ENCODE results near the gene AURKB. TPM values are rescaled to one million over a fixed set of nuclear protein-coding genes. Genes with fewer than 3 reads are reported as not detected.
A peak's percentile ranks its signal among the peaks of the same experiment; 100 is the strongest.

Gene AURKB
- total and polyA plus RNA-seq, 7 experiments from 2014 or later, result 1.1 to 97.7 (median 1.3) TPM; not detected in 2

GRCh38 chr17:8176998-8177731 lies 33.2 kb downstream of the AURKB start:
- ChIA-PET CTCF (interaction anchor here (1.0 to 1.4 kb wide), 2 partner anchors 16 to 104 kb away, joined by 3 read pairs; no protein-coding TSS in a partner anchor), POLR2A (interaction anchor here (0.6 to 25.9 kb wide), 13 partner anchors 9 to 1040 kb away, joined by 3 to 820 read pairs (median 8); partner anchors contain the start of genes BORCS6, CTC1, HES7 and PER1)
- no peaks in the 10 kb centered on the region for H3K36me3 ChIP-seq (ENCODE audit: control insufficient read depth in 2 of 3, insufficient read depth in 3 of 3, low read length in 3 of 3)
- Mint-ChIP-seq H3K4me3 (peak overlapping the region; percentile 86 to 96 (median 92)), H3K4me1 (peaks cover 31 to 61% (median 58%) of the 10 kb centered on the region in 7 donors), H3K36me3 (peaks cover 0 to 1% (median 0%) of the 10 kb centered on the region in 5 donors), H3K27ac (peak overlapping the region; percentile 30 to 100 (median 97)), H3K27me3 (peaks cover 0 to 11% (median 0%) of the 10 kb centered on the region in 5 donors), H3K9me3 (peaks cover 0 to 5% (median 0%) of the 10 kb centered on the region in 11 donors)
- DNase-seq, result no peak
- H3K27ac ChIP-seq (ENCODE audit: low read depth, low read length), result peak overlapping the region; percentile 87
- no peaks in the 10 kb centered on the region for H3K27me3 ChIP-seq (ENCODE audit: control insufficient read depth in 2 of 2, insufficient read depth in 2 of 2, low read length in 2 of 2)
- intact Hi-C loops (cut with micrococcal nuclease), result loop anchor here in 1 of 2 donors (1.0 kb wide), 1 partner anchor 9 kb away; no protein-coding TSS in a partner anchor
- peaks cover 26 to 39% of the 10 kb centered on the region in 2 donors for H3K4me1 ChIP-seq (ENCODE audit: control insufficient read depth in 2 of 2, insufficient read depth in 2 of 2, low read length in 2 of 2)
- no peaks in the 10 kb centered on the region for H3K9me3 ChIP-seq (ENCODE audit: control insufficient read depth in 2 of 3, low read length in 3 of 3)
- peak overlapping the region; percentile 78 for H3K4me3 ChIP-seq (ENCODE audit: low read length)
- ATAC-seq, result no peak

- Mint-ChIP-seq H3K36me3 (peaks cover 0 to 1% (median 0%) of the 10 kb centered on the region in 5 donors), H3K9me3 (peaks cover 0 to 6% (median 0%) of the 10 kb centered on the region in 11 donors), H3K27me3 (peaks cover 0 to 7% (median 0%) of the 10 kb centered on the region in 5 donors), H3K27ac (peak within 1 kb of the TSS; percentile 88 to 100 (median 98)), H3K4me3 (peak within 1 kb of the TSS; percentile 86 to 96 (median 92)), H3K4me1 (peaks cover 31 to 62% (median 55%) of the 10 kb centered on the region in 7 donors)
- ChIA-PET POLR2A (interaction anchor here (1.0 to 25.9 kb wide), 12 partner anchors 9 to 71 kb away, joined by 3 to 820 read pairs (median 8); partner anchors contain the start of genes BORCS6, CTC1, HES7 and PER1), CTCF (interaction anchor here (1.0 to 1.4 kb wide), 2 partner anchors 15 to 103 kb away, joined by 3 read pairs; no protein-coding TSS in a partner anchor)
- Histone ChIP-seq H3K4me3 (ENCODE audit: low read length) (peak within 1 kb of the TSS; percentile 78), H3K27me3 (ENCODE audit: control insufficient read depth in 2 of 2, insufficient read depth in 2 of 2, low read length in 2 of 2) (no peaks in the 10 kb centered on the region), H3K4me1 (ENCODE audit: control insufficient read depth in 2 of 2, insufficient read depth in 2 of 2, low read length in 2 of 2) (peaks cover 26 to 39% of the 10 kb centered on the region in 2 donors), H3K36me3 (ENCODE audit: control insufficient read depth in 2 of 3, insufficient read depth in 3 of 3, low read length in 3 of 3) (no peaks in the 10 kb centered on the region), H3K27ac (ENCODE audit: low read depth, low read length) (peak within 1 kb of the TSS; percentile 87), H3K9me3 (ENCODE audit: control insufficient read depth in 2 of 3, low read length in 3 of 3) (no peaks in the 10 kb centered on the region)
- peak; percentile 63 for ATAC-seq
- intact Hi-C loops (cut with micrococcal nuclease), result loop anchor here in 1 of 2 donors (1.0 kb wide), 1 partner anchor 10 kb away; no protein-coding TSS in a partner anchor
- peak; percentile 73 to 89 (median 85) for DNase-seq
Measured at GRCh38 chr17:8176197-8176940, 34.0 kb downstream of the AURKB start, which contains the start of gene TMEM107. Gene TMEM107, minus strand, starts transcription at chr17:8176380. Its CDS starts 94 bp downstream, at chr17:8176286.

GRCh38 chr17:8175795-8176196 lies 34.6 kb downstream of the AURKB start:
- no peak for ATAC-seq
- POLR2A ChIA-PET, result interaction anchor here (1.1 to 25.9 kb wide), 8 partner anchors 9 to 71 kb away, joined by 3 to 820 read pairs (median 12); partner anchors contain the start of genes BORCS6, CTC1, PER1 and PFAS
- intact Hi-C loops (cut with micrococcal nuclease), result loop anchor here in 1 of 2 donors (1.0 kb wide), 1 partner anchor 11 kb away; no protein-coding TSS in a partner anchor

GRCh38 chr17:8173871-8174322 lies 36.5 kb downstream of the AURKB start:
- no peak for DNase-seq
- intact Hi-C loops (cut with micrococcal nuclease), result loop anchor here (1.0 to 5.0 kb wide), 10 partner anchors 10 to 126 kb away; partner anchors contain the start of gene AURKB (in 1 of the 2)
- Mint-ChIP-seq H3K27ac (peak overlapping the region; percentile 99 to 100 (median 100)), H3K36me3 (peaks cover 0 to 1% (median 0%) of the 10 kb centered on the region in 5 donors), H3K27me3 (no peaks in the 10 kb centered on the region), H3K4me3 (peak overlapping the region; percentile 80 to 96 (median 90)), H3K9me3 (peaks cover 0 to 6% (median 0%) of the 10 kb centered on the region in 11 donors), H3K4me1 (peaks cover 31 to 55% (median 48%) of the 10 kb centered on the region in 7 donors)
- H3K4me3 ChIP-seq (ENCODE audit: low read length), result peak overlapping the region; percentile 57
- no peaks in the 10 kb centered on the region for H3K36me3 ChIP-seq (ENCODE audit: control insufficient read depth in 2 of 3, insufficient read depth in 3 of 3, low read length in 3 of 3)
- H3K27ac ChIP-seq (ENCODE audit: low read depth, low read length), result peak overlapping the region; percentile 92
- H3K4me1 ChIP-seq (ENCODE audit: control insufficient read depth in 2 of 2, insufficient read depth in 2 of 2, low read length in 2 of 2), result peaks cover 26 to 39% of the 10 kb centered on the region in 2 donors
- H3K9me3 ChIP-seq (ENCODE audit: control insufficient read depth in 2 of 3, low read length in 3 of 3), result no peaks in the 10 kb centered on the region
- no peak for ATAC-seq
- POLR2A ChIA-PET, result interaction anchor here (0.6 to 25.9 kb wide), 32 partner anchors 8 to 775 kb away, joined by 3 to 820 read pairs (median 5); partner anchors contain the start of genes AURKB, BORCS6, CTC1 and PER1
- H3K27me3 ChIP-seq (ENCODE audit: control insufficient read depth in 2 of 2, insufficient read depth in 2 of 2, low read length in 2 of 2), result no peaks in the 10 kb centered on the region
- CTCF ChIA-PET, result interaction anchor here (0.6 to 1.5 kb wide), 8 partner anchors 10 to 63 kb away, joined by 3 to 9 read pairs (median 6); no protein-coding TSS in a partner anchor

More at GRCh38 chr17:8175795-8176196, 34.6 kb downstream of the AURKB start:
- H3K27ac Mint-ChIP-seq, result peak overlapping the region; percentile 88 to 100 (median 98)
- CTCF ChIA-PET, result interaction anchor here (0.7 to 1.4 kb wide), 2 partner anchors 10 to 102 kb away, joined by 3 read pairs; no protein-coding TSS in a partner anchor
- no peaks in the 10 kb centered on the region for H3K36me3 ChIP-seq (ENCODE audit: control insufficient read depth in 2 of 3, insufficient read depth in 3 of 3, low read length in 3 of 3)
- H3K4me3 Mint-ChIP-seq, result peak overlapping the region; percentile 86 to 96 (median 92)
- H3K36me3 Mint-ChIP-seq, result peaks cover 0 to 1% (median 0%) of the 10 kb centered on the region in 5 donors
- peaks cover 31 to 56% (median 49%) of the 10 kb centered on the region in 7 donors for H3K4me1 Mint-ChIP-seq
- H3K27me3 ChIP-seq (ENCODE audit: control insufficient read depth in 2 of 2, insufficient read depth in 2 of 2, low read length in 2 of 2), result no peaks in the 10 kb centered on the region
- no peaks in the 10 kb centered on the region for H3K9me3 ChIP-seq (ENCODE audit: control insufficient read depth in 2 of 3, low read length in 3 of 3)
- peak overlapping the region; percentile 78 for H3K4me3 ChIP-seq (ENCODE audit: low read length)
- H3K9me3 Mint-ChIP-seq, result peaks cover 0 to 6% (median 0%) of the 10 kb centered on the region in 11 donors
- no peak for DNase-seq
- peaks cover 0 to 1% (median 0%) of the 10 kb centered on the region in 5 donors for H3K27me3 Mint-ChIP-seq
- H3K27ac ChIP-seq (ENCODE audit: low read depth, low read length), result peak overlapping the region; percentile 87
- peaks cover 26 to 39% of the 10 kb centered on the region in 2 donors for H3K4me1 ChIP-seq (ENCODE audit: control insufficient read depth in 2 of 2, insufficient read depth in 2 of 2, low read length in 2 of 2)

GRCh38 chr17:8173056-8173870 lies 37.1 kb downstream of the AURKB start:
- ATAC-seq, result peak; percentile 91
- no peaks in the 10 kb centered on the region for H3K9me3 ChIP-seq (ENCODE audit: control insufficient read depth in 2 of 3, low read length in 3 of 3)

More at GRCh38 chr17:8173056-8173870, 37.1 kb downstream of the AURKB start:
- intact Hi-C loops (cut with micrococcal nuclease), result loop anchor here (1.0 to 5.0 kb wide), 10 partner anchors 9 to 127 kb away; partner anchors contain the start of gene AURKB (in 1 of the 2)
- Mint-ChIP-seq H3K36me3 (peaks cover 0 to 4% (median 0%) of the 10 kb centered on the region in 5 donors), H3K27ac (peak overlapping the region; percentile 99 to 100 (median 100)), H3K9me3 (peaks cover 0 to 6% (median 0%) of the 10 kb centered on the region in 11 donors), H3K4me1 (peaks cover 33 to 60% (median 52%) of the 10 kb centered on the region in 7 donors), H3K27me3 (no peaks in the 10 kb centered on the region), H3K4me3 (peak overlapping the region; percentile 80 to 96 (median 90))
- H3K27ac ChIP-seq (ENCODE audit: low read depth, low read length), result peak overlapping the region; percentile 92
- H3K27me3 ChIP-seq (ENCODE audit: control insufficient read depth in 2 of 2, insufficient read depth in 2 of 2, low read length in 2 of 2), result no peaks in the 10 kb centered on the region
- CTCF ChIA-PET, result interaction anchor here (0.6 to 1.5 kb wide), 8 partner anchors 9 to 63 kb away, joined by 3 to 9 read pairs (median 6); no protein-coding TSS in a partner anchor
- peak; percentile 49 to 95 (median 91) for DNase-seq
- peak overlapping the region; percentile 57 for H3K4me3 ChIP-seq (ENCODE audit: low read length)
- POLR2A ChIA-PET, result interaction anchor here (0.5 to 25.9 kb wide), 34 partner anchors 9 to 884 kb away, joined by 3 to 820 read pairs (median 5); partner anchors contain the start of genes AURKB, BORCS6, CTC1 and PER1
- H3K4me1 ChIP-seq (ENCODE audit: control insufficient read depth in 2 of 2, insufficient read depth in 2 of 2, low read length in 2 of 2), result peaks cover 26 to 39% of the 10 kb centered on the region in 2 donors
- H3K36me3 ChIP-seq (ENCODE audit: control insufficient read depth in 2 of 3, insufficient read depth in 3 of 3, low read length in 3 of 3), result no peaks in the 10 kb centered on the region

Data from naive thymus-derived CD4-positive, alpha-beta T cell (primary cell).